NCI-H510A treated with DMSO at 0.1 percent for 48 hours (cell line): ENCODE results near the gene CCR6.
"Not testable (repeated sequence)": the region's sequence is repeated elsewhere in the genome, so short reads cannot be mapped to it uniquely, and the experiment has no call there.

Source experiments
- DNase-seq: peaks from one replicate; lab custom pipeline; 2025; lab: John Stamatoyannopoulos, UW

CCR6 gene

DNA sequence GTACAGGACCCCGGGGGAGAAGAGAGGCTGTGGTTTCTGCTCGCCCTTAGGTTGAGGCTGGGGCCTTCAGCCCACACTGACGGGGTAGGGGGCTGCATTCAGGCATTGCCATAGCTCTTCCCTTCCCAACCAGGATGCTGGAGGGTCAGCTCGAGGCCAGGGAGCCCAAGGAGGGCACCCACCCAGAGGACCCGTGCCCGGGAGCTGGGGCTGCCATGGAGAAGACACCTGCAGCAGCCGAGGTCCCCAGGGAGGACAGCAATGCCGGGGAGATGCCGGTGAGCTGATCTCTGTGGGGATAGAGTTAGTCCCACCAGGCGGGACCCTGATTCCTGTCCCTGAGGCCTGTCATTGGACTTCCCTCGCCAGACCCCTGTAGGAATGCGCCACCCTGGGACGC is 49.1 kb downstream of the CCR6 start:
- DNase-seq: not testable (repeated sequence)

- DNase-seq: not testable (repeated sequence)
Measured at GRCh38 chr6:167177271-167177670, 54.4 kb downstream of the CCR6 start.

- DNase-seq: not testable (repeated sequence)
Measured at GRCh38 chr6:167178896-167179655, 56.2 kb downstream of the CCR6 start.

DNA sequence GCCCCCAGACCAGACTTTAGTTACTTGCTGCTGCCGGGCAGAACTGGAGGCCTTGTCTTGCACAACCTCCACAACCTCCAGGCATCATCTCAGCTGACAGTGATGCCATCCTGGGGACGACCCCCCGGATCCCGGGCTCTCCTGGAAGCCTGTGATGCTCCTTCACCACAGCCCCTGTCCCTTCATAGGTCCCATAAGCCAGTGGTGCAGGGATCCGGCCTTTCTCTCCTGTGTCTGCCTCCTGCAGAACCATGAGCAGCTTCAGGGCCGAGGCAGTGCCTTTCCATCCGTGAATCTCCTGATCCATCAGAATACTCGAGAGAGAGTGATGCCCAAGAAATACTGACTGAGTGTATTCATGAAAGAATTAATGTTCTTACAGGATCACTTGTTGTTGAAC is 57.2 kb downstream of the CCR6 start:
- not testable (repeated sequence) for DNase-seq

DNA sequence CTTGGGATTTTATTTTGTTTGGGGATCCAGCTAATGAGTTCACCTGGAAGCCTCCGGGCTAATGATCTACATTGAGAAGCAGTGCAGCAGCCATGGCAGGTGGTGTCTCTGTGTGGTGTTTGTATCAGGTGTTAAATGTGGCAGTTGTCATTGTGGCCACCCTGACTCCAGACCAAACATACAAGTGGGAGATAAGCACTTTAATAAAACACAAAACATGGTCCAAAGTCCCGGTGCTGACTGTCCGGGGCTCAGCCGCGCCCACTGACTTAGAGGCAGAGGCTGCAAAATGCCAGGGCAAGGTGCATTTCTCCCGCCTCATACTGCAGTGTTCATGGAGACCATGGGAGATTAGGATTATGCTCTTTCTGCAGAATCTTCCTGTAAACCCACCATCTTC is 58.5 kb downstream of the CCR6 start:
- DNase-seq: not testable (repeated sequence)

DNA sequence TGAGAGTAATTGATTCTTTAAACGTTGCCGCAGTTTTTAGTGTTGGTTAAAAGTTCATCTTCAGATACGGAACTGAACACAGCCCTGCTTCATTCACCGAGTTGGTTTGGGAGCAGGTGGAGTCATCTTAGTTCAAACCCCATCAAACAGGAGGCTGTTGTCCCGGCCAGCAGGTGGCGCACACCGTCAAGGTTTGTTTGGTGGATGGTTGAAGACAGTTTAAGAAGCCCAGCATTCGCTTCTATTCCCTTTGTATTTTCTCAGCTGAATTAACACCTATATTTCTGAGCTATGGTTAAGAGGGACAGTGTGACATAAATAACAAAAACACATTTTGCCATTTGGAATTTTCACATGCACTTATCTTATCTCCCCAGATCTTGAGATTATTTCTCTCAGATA is 60.0 kb downstream of the CCR6 start:
- not testable (repeated sequence) for DNase-seq

DNA sequence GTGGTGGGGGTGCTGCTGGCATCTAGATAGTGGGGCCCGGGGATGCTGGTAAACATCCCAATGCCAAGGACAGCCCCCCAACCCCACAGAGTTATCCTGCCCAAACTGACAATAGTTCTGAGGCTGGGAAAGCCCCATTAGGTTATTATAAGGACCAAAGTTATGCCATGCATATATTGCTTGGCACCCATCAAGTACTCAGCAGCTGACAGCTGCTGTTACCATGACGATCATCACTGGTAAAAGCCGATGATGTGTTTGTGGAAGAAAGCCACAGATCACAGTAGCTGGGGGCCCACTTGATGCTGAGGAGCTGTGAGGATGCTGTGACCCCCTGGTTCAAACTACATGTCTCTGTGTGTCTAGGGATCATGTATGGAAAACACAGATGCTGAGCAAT is 62.2 kb downstream of the CCR6 start:
- DNase-seq: not testable (repeated sequence)

GRCh38 chr6:167187275-167187674 is 64.4 kb downstream of the CCR6 start:
- DNase-seq: not testable (repeated sequence)
